MM.1S (cell line): ENCODE results near the gene TYRO3.

Source experiments
- DNase-seq: peaks from one replicate; pipeline ENCODE4 v3.0.0-alpha.2; 2015
- H2AFZ ChIP-seq: fragments of 300-600 bp; sonication (generic); 2 replicates; pipeline ENCODE4 v1.6.0; 2016; ENCODE audit warnings: antibody characterized with exemption, low read length
- H3F3A ChIP-seq: fragments of 300-600 bp; sonication (generic); 2 replicates; pipeline ENCODE4 v1.6.1; 2016; ENCODE audit warnings: mild to moderate bottlenecking, antibody characterized with exemption, low read length, moderate library complexity, mixed read lengths; ENCODE audit not compliant: insufficient read depth
- H3K27ac ChIP-seq: fragments of 300-600 bp; sonication (generic); 2 replicates; pipeline ENCODE4 v1.5.1; 2016; ENCODE audit warnings: mild to moderate bottlenecking, low read length
- H3K27me3 ChIP-seq: fragments of 300-600 bp; sonication (generic); replicated peaks from 2 replicates; pipeline ENCODE4 v1.6.0; 2016; ENCODE audit warnings: low read length; ENCODE audit not compliant: insufficient read depth
- H3K36me3 ChIP-seq: fragments of 300-600 bp; sonication (generic); replicated peaks from 2 replicates; pipeline ENCODE4 v1.6.1; 2016; ENCODE audit warnings: mild to moderate bottlenecking, low read length, mixed read lengths; ENCODE audit not compliant: insufficient read depth
- H3K4me1 ChIP-seq: fragments of 300-600 bp; sonication (generic); 2 replicates; pipeline ENCODE4 v1.6.1; 2016; ENCODE audit warnings: low read length, mixed read lengths
- H3K4me2 ChIP-seq: fragments of 300-600 bp; sonication (generic); 2 replicates; pipeline ENCODE4 v1.6.0; 2016; ENCODE audit warnings: low read depth, low read length
- H3K4me3 ChIP-seq: fragments of 300-600 bp; sonication (generic); 2 replicates; pipeline ENCODE4 v1.5.1; 2016; ENCODE audit warnings: low read length, mixed read lengths
- H3K79me2 ChIP-seq: fragments of 300-600 bp; sonication (generic); 2 replicates; pipeline ENCODE4 v1.6.1; 2016; ENCODE audit warnings: mixed run types, low read length, mixed read lengths
- H3K9ac ChIP-seq: fragments of 300-600 bp; sonication (generic); 2 replicates; pipeline ENCODE4 v1.6.1; 2016; ENCODE audit warnings: low read length, mixed read lengths
- H3K9me2 ChIP-seq: fragments of 300-600 bp; sonication (generic); replicated peaks from 2 replicates; pipeline ENCODE4 v1.6.1; 2016; ENCODE audit warnings: mild to moderate bottlenecking, low read length, mixed read lengths; ENCODE audit not compliant: insufficient read depth
- H3K9me3 ChIP-seq: fragments of 300-600 bp; sonication (generic); replicated peaks from 2 replicates; pipeline ENCODE4 v1.6.1; 2016; ENCODE audit warnings: mild to moderate bottlenecking, low read length, mixed read lengths; ENCODE audit not compliant: insufficient read depth
- H4K20me1 ChIP-seq: fragments of 300-600 bp; sonication (generic); 2 replicates; pipeline ENCODE4 v1.6.1; 2016; ENCODE audit warnings: mild to moderate bottlenecking, low read length, moderate library complexity, mixed read lengths; ENCODE audit not compliant: insufficient read depth
- EZH2 ChIP-seq: fragments of 300-600 bp; sonication (generic); optimal IDR thresholded peaks from 2 replicates; pipeline ENCODE3; 2017; ENCODE audit warnings: low read depth, mild to moderate bottlenecking, antibody characterized with exemption, low read length, mixed read lengths
- EZH2phosphoT487 ChIP-seq: fragments of 300-600 bp; sonication (generic); IDR thresholded peaks from 2 replicates; pipeline ENCODE4 v1.6.1; 2018; ENCODE audit warnings: antibody characterized with exemption, low read length
- TF ChIP-seq, protein P1 (sequence below): fragments of 300-600 bp; sonication (generic); IDR thresholded peaks from 2 replicates; pipeline ENCODE4 v1.5.1; 2016; ENCODE audit warnings: antibody characterized with exemption, low read length, mixed read lengths

The TYRO3 gene

DNA sequence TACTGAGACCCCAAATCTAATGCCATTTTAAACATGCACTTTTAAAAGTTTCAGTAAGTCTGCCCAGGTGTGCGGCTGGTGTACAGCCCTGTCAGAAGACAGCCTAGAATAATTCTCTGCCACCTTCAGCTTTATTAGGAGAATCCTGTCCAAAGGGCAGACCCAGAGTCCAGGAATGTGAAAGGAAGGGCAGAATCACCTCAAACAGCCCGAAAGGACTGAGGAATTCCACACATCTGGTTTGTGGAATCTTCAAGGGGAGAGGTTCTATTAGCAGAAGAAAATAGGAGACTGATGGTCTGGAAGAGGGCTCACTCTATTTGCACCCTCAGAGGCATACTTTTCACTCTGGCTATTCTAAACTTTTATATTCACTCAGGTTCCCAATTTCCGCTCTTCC is 46.6 kb downstream of the TYRO3 start:
- Histone ChIP-seq H2AFZ (no peak overlapping the region), H3K27me3 (no peaks in the 10 kb centered on the region), H4K20me1 (no peaks in the 10 kb centered on the region), H3K36me3 (no peaks in the 10 kb centered on the region), H3K4me1 (no peaks in the 10 kb centered on the region), H3K27ac (no peak overlapping the region), H3F3A (no peaks in the 10 kb centered on the region), H3K4me2 (no peak overlapping the region), H3K79me2 (no peaks in the 10 kb centered on the region), H3K9me3 (no peaks in the 10 kb centered on the region), H3K4me3 (no peak overlapping the region), H3K9ac (no peak overlapping the region), H3K9me2 (no peaks in the 10 kb centered on the region)
- no peak for DNase-seq
- TF ChIP-seq EZH2 = no peak
- TF ChIP-seq EZH2phosphoT487 = no peak
- TF ChIP-seq, protein P1, sequence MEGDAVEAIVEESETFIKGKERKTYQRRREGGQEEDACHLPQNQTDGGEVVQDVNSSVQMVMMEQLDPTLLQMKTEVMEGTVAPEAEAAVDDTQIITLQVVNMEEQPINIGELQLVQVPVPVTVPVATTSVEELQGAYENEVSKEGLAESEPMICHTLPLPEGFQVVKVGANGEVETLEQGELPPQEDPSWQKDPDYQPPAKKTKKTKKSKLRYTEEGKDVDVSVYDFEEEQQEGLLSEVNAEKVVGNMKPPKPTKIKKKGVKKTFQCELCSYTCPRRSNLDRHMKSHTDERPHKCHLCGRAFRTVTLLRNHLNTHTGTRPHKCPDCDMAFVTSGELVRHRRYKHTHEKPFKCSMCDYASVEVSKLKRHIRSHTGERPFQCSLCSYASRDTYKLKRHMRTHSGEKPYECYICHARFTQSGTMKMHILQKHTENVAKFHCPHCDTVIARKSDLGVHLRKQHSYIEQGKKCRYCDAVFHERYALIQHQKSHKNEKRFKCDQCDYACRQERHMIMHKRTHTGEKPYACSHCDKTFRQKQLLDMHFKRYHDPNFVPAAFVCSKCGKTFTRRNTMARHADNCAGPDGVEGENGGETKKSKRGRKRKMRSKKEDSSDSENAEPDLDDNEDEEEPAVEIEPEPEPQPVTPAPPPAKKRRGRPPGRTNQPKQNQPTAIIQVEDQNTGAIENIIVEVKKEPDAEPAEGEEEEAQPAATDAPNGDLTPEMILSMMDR = no peak

DNA sequence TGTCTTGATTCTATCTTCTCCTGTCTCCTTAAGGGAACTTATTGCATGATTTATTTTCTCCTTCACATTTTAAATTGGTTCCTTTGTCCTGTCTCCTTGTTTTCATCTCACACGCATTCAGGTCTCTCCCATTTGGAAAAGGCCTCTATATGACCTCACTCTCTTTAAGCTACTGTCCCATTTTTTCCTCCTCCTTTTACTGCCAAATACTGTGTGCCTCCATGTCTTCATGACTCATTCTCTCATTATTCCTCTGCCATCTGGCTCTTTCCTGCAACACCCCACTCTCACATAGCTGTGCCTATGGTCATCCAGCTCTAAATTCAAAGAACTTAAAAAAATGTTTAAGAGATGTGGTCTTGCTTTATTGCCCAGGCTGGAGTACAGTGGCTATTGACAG is 48.0 kb downstream of the TYRO3 start:
- H3K9me2 ChIP-seq = no peaks in the 10 kb centered on the region
- DNase-seq = no peak
- H3K9me3 ChIP-seq = no peaks in the 10 kb centered on the region
- H3K79me2 ChIP-seq = no peaks in the 10 kb centered on the region
- H3K27me3 ChIP-seq = no peaks in the 10 kb centered on the region
- TF ChIP-seq, protein P1 = no peak
- TF ChIP-seq EZH2phosphoT487 = no peak
- TF ChIP-seq EZH2 = no peak
- no peak overlapping the region for H3K27ac ChIP-seq
- no peak overlapping the region for H3K4me2 ChIP-seq
- no peaks in the 10 kb centered on the region for H3F3A ChIP-seq
- no peak overlapping the region for H2AFZ ChIP-seq
- no peak overlapping the region for H3K9ac ChIP-seq
- H3K4me1 ChIP-seq = no peaks in the 10 kb centered on the region
- H4K20me1 ChIP-seq = no peaks in the 10 kb centered on the region
- H3K36me3 ChIP-seq = no peaks in the 10 kb centered on the region
- no peak overlapping the region for H3K4me3 ChIP-seq

DNA sequence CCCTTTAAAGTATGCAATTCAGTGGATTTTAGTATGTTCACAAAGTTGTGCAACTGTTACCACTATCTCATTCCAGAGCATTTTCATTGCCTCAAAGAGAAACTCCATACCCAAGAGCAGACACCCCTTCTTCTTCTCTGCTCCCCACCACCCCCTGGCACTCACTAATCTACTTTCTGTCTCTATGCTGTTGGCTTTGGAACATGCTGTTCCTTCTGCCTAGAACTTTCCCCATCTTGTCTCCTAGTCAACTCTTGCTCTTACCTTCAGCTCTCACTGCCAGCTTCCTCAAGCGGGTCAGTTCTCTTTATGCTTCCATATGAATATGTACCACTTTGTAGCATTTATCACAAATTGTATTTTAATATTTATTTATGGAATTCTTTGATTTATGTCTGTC is 50.1 kb downstream of the TYRO3 start:
- Histone ChIP-seq H3K9me3 (no peaks in the 10 kb centered on the region), H3K9me2 (no peaks in the 10 kb centered on the region), H3K79me2 (no peaks in the 10 kb centered on the region), H3K36me3 (no peaks in the 10 kb centered on the region), H3K27ac (no peak overlapping the region), H3K4me1 (no peaks in the 10 kb centered on the region), H2AFZ (no peak overlapping the region), H3K9ac (no peak overlapping the region), H3K4me2 (no peak overlapping the region), H3F3A (no peaks in the 10 kb centered on the region), H3K27me3 (no peaks in the 10 kb centered on the region), H4K20me1 (no peaks in the 10 kb centered on the region), H3K4me3 (no peak overlapping the region)
- no peak for DNase-seq
- TF ChIP-seq, protein P1 = no peak
- no peak for TF ChIP-seq EZH2phosphoT487
- no peak for TF ChIP-seq EZH2
